ENCODE measurements around the gene CYP3A4. TPM values are rescaled to one million over a fixed set of nuclear protein-coding genes. Genes with fewer than 3 reads are reported as not detected.

The CYP3A4 gene
- total and polyA plus RNA-seq, 2 of the 13 experiments (the other 11 are each of a cell fraction or from before 2014, with no cell fraction given) = 0.11 to 0.24 TPM

DNA sequence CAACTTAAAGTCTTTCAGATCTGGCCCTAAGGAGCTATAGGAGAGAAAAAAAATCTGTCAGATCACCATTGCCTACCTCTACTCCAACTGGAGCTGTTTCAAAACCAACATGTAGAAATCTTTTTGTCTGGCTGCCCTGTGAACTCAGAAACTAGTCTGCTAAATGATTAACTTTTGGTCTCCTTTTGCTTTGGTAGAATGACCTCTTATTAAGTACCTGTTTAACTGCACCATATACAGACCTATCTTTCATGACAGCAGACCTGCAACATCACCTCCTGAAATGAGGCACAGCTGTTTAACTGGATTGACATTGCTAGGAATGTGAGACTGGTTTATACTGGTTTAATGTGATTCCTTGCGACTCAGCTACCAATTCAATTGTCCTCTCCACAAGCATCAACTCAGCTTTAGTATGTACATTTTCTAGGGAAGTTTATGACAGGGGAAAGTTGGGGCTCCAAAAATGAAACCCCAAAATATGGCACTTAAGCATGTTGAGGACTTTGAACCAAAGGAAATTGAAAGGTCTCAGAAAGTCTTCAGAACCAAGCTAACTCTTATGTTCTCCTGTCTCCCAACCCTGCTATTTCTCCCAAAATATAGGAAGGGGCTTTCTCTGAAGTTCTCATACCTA lies 45.7 kb upstream of the CYP3A4 start (continued):
- TF ChIP-seq CBX5 (CRISPR knock-in tag; IDR thresholded peaks at IDR 0.05; ENCODE audit: borderline replicate concordance) = no peak
- no peak for TF ChIP-seq ZNF816 (CRISPR knock-in tag; IDR thresholded peaks at IDR 0.05; ENCODE audit: borderline replicate concordance)
- TF ChIP-seq, protein P1, sequence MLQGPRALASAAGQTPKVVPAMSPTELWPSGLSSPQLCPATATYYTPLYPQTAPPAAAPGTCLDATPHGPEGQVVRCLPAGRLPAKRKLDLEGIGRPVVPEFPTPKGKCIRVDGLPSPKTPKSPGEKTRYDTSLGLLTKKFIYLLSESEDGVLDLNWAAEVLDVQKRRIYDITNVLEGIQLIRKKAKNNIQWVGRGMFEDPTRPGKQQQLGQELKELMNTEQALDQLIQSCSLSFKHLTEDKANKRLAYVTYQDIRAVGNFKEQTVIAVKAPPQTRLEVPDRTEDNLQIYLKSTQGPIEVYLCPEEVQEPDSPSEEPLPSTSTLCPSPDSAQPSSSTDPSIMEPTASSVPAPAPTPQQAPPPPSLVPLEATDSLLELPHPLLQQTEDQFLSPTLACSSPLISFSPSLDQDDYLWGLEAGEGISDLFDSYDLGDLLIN (CRISPR knock-in tag; IDR thresholded peaks at IDR 0.05; ENCODE audit: borderline replicate concordance) = no peak
- TF ChIP-seq NAIF1 (CRISPR knock-in tag; IDR thresholded peaks at IDR 0.05; ENCODE audit: borderline replicate concordance) = no peak
- no peak for TF ChIP-seq HHEX (CRISPR knock-in tag; IDR thresholded peaks at IDR 0.05)
- TF ChIP-seq MXD3 (CRISPR knock-in tag; IDR thresholded peaks at IDR 0.05) = no peak
- TF ChIP-seq RBM39 (IDR thresholded peaks at IDR 0.05; ENCODE audit: low read depth, low read length, poor library complexity, severe bottlenecking) = no peak
- TF ChIP-seq ZNF570 (CRISPR knock-in tag; IDR thresholded peaks at IDR 0.05; ENCODE audit: borderline replicate concordance) = no peak
- no peak for TF ChIP-seq GABPA (IDR thresholded peaks at IDR 0.05; ENCODE audit: low read depth, low read length)
- 0 out of 2 replicates have a peak, but pooled peaks have one; percentile 25 for TF ChIP-seq GABPA (CRISPR knock-in tag; IDR thresholded peaks at IDR 0.05; ENCODE audit: low read depth)
- no peak for TF ChIP-seq SNAI1 (CRISPR knock-in tag; IDR thresholded peaks at IDR 0.05; ENCODE audit: borderline replicate concordance)
- TF ChIP-seq PRMT3 (CRISPR knock-in tag; IDR thresholded peaks at IDR 0.05; ENCODE audit: borderline replicate concordance, low read depth) = no peak
- no peak for TF ChIP-seq ZNF33A (CRISPR knock-in tag; IDR thresholded peaks at IDR 0.05; ENCODE audit: borderline replicate concordance)
- no peak for TF ChIP-seq SRY (CRISPR knock-in tag; IDR thresholded peaks at IDR 0.05)
- TF ChIP-seq, protein P2, sequence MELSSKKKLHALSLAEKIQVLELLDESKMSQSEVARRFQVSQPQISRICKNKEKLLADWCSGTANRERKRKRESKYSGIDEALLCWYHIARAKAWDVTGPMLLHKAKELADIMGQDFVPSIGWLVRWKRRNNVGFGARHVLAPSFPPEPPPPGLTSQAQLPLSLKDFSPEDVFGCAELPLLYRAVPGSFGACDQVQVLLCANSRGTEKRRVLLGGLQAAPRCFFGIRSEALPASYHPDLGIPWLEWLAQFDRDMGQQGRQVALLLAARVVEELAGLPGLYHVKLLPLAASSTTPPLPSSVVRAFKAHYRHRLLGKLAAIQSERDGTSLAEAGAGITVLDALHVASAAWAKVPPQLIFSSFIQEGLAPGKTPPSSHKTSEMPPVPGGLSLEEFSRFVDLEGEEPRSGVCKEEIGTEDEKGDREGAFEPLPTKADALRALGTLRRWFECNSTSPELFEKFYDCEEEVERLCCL (CRISPR knock-in tag; IDR thresholded peaks at IDR 0.05; ENCODE audit: borderline replicate concordance) = no peak
- TF ChIP-seq ZMYM3 (CRISPR knock-in tag; IDR thresholded peaks at IDR 0.05) = no peak
- TF ChIP-seq ZSCAN22 (CRISPR knock-in tag; IDR thresholded peaks at IDR 0.05) = no peak
- TF ChIP-seq, protein P3, sequence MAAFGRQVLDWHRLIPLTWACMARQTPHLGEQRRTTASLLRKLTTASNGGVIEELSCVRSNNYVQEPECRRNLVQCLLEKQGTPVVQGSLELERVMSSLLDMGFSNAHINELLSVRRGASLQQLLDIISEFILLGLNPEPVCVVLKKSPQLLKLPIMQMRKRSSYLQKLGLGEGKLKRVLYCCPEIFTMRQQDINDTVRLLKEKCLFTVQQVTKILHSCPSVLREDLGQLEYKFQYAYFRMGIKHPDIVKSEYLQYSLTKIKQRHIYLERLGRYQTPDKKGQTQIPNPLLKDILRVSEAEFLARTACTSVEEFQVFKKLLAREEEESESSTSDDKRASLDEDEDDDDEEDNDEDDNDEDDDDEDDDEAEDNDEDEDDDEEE (CRISPR knock-in tag; IDR thresholded peaks at IDR 0.05) = no peak
- no peak for TF ChIP-seq KDM4B (CRISPR knock-in tag; IDR thresholded peaks at IDR 0.05)
- no peak for TF ChIP-seq SMARCE1 (IDR thresholded peaks at IDR 0.05; ENCODE audit: borderline replicate concordance)
- no peak for TF ChIP-seq ZNF674 (CRISPR knock-in tag; IDR thresholded peaks at IDR 0.05; ENCODE audit: low read depth)
- TF ChIP-seq MED8 (CRISPR knock-in tag; IDR thresholded peaks at IDR 0.05; ENCODE audit: insufficient replicate concordance) = no peak
- TF ChIP-seq POLR2AphosphoS5 (IDR thresholded peaks at IDR 0.05; ENCODE audit: low read depth, low read length) = peak; percentile 76
- no peak for TF ChIP-seq ELK4 (CRISPR knock-in tag; IDR thresholded peaks at IDR 0.05; ENCODE audit: borderline replicate concordance)
- TF ChIP-seq ATF3 (CRISPR knock-in tag; IDR thresholded peaks at IDR 0.05) = no peak
- TF ChIP-seq ZSCAN20 (CRISPR knock-in tag; IDR thresholded peaks at IDR 0.05; ENCODE audit: borderline replicate concordance) = no peak

Data from HepG2 (cell line).